ELF-1 (cell line): ENCODE data around the gene CDKN3.
"Not testable (repeated sequence)": the region's sequence is repeated elsewhere in the genome, so short reads cannot be mapped to it uniquely, and the experiment has no call there.

Experiments used
- DNase-seq: peaks from one replicate; pipeline ENCODE4 v3.0.0-alpha.2; 2016; ENCODE audit warnings: low read depth, low spot score

Gene CDKN3

DNA sequence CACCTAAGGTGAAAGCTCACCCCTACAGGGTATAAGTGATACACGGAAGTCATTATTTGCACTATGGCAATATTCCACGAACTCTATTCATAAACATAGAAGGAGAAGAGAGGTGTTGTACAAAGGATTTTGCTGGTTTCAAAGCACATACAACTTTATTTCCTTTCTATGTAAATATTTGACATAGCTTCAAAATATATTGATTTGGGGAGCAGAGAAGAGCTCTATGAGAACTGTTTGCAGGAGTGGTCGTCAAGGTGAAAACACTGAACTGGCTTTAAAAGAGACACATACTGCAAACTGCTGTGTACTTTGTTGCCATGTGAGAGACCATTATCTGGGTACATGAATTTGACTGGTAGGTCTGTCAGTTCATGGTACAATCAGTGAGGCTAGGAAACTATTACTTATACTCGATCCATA is 27.7 kb downstream of the CDKN3 start:
- no peak for DNase-seq

GRCh38 chr14:54425068-54425467 is 28.3 kb downstream of the CDKN3 start:
- DNase-seq: no peak

DNA sequence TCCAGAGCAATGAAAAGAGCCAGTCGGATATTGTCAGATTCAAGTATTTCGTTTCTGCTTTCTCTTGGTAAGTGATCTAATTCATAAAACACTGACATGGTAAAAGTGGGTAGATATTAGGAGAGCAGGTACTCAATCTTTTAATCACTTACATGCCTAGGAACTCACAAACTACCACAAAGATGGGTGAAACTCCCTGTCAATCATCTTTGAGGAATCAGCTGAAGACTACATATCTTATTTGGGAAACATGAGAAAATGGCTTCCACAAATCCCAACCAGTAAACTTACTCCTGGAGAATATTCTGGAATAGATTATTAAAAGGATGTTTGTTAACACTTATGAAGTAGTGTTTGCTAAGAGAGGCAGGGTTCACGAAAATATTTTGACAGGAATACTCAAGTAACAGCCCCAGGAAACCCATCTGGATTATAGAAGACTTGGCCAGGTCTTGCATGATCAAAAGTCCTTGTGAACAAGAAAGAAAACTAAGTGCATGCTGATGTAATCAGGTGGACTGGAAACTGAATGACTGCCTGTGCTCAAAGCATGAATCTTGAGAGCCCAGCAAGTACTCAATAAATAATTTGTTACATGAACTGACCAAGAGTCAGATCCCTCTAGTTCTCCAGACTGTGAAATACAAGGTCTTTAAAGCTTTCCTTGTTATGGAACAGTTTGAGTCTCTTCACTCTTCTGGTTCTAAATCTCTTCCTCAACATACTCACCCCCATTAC is 28.9 kb downstream of the CDKN3 start:
- no peak for DNase-seq

DNA sequence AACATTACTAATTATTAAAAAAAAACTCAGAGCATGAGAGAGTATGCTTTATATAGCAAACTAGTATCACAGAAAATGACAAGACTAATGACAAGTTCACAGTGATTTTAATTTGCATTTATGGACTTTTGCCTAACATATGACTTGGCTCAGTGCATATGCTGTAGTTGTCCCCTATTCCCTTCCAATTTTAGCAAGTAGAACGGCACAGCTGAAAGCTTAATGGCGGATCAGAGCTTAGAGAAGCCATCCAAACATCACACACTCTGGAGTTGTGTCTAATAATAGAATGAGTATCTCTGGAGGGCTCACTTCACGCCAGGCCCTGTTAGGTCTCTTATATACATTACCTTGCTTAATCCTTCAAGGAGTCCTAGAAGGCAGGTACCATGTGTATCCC is 31.1 kb downstream of the CDKN3 start:
- DNase-seq: no peak

DNA sequence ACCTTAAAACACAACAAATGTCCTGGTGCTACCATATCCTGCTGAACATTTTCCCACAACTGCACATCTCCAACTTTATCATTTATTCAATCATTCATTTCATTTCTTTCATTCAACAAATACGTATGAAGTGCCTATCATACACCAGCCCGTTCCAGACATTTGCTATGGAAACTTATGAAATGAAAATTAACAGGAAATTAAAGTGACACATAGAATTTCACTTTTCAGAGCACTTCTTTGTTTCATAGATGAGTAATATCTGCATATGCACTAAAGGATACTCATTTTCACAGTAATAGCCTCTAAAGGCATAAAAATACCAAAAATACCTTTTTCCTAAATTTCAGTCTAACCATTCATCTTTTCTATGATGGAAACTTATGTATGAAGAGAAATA is 31.7 kb downstream of the CDKN3 start:
- DNase-seq: no peak

DNA sequence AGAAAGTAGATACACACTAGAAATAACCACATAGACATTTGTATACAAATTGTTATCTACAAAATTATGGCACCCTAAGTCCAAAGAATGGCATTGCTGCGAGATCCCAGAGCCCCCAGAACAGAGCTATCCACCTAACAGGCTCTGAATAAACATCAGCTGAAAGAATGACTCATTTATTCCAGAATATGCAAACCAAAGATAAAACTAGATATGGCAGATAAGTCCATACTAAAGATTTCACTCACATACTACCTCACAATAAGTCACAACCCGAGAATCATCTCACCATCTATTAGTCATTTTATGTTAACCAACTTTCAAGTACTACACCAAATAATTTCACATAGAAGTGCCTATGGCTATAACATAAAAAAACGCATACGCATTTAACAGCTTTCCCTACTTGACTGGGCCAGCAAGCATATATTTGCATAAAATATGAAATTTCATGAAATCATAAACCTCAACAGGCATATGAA is 38.7 kb downstream of the CDKN3 start:
- no peak for DNase-seq

GRCh38 chr14:54437954-54438353 is 41.1 kb downstream of the CDKN3 start:
- not testable (repeated sequence) for DNase-seq

- peak; percentile 27 for DNase-seq
Measured at GRCh38 chr14:54438703-54439102, 41.9 kb downstream of the CDKN3 start.

GRCh38 chr14:54440037-54440436 is 43.2 kb downstream of the CDKN3 start:
- DNase-seq: no peak

GRCh38 chr14:54440476-54440872 is 43.7 kb downstream of the CDKN3 start:
- DNase-seq: no peak

GRCh38 chr14:54440873-54441868 is 44.4 kb downstream of the CDKN3 start, which contains the start of gene CNIH1:
CNIH1 (minus strand) TSS chr14:54441374; CDS start chr14:54441327, 47 bp downstream.
- peak; percentile 94 for DNase-seq

DNA sequence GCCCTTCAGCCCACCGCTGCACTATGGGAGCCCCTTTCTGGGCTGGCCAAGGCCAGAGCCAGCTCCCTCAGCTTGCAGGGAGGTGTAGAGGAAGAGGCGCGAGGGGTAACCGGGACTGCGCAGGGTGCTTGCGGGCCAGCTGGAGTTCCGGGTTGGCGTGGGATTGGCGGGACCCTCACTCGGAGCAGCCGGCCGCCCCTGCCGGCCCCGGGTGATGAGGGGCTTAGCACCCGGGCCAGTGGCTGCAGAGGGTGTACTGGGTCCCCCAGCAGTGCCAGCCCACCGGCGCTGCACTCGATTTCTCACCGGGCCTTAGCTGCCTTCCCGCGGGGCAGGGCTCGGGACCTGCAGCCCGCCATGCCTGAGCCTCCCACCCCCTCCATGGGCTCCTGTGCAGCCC is 46.2 kb downstream of the CDKN3 start:
- DNase-seq: not testable (repeated sequence)

DNA sequence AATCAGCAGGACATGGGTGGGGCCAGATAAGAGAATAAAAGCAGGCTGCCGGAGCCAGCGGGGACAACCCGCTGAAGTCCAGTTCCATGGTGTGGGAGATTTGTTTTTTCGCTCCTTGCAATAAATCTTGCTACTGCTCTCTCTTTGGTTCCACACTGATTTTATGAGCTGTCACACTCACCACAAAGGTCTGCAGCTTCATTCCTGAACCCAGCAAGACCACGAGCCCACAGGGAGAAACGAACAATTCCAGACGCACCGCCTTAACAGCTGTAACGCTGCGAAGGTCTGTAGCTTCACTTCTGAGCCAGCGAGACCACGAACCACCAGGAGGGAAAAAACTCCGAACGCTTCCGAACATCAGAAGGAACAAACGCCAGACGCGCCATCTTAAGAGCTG is 47.2 kb downstream of the CDKN3 start:
- peak; percentile 21 for DNase-seq

GRCh38 chr14:54444681-54445080 is 47.9 kb downstream of the CDKN3 start:
- no peak for DNase-seq

GRCh38 chr14:54446161-54446693 is 49.4 kb downstream of the CDKN3 start:
- DNase-seq: no peak

- no peak for DNase-seq
Measured at GRCh38 chr14:54447231-54447692, 50.5 kb downstream of the CDKN3 start.

DNA sequence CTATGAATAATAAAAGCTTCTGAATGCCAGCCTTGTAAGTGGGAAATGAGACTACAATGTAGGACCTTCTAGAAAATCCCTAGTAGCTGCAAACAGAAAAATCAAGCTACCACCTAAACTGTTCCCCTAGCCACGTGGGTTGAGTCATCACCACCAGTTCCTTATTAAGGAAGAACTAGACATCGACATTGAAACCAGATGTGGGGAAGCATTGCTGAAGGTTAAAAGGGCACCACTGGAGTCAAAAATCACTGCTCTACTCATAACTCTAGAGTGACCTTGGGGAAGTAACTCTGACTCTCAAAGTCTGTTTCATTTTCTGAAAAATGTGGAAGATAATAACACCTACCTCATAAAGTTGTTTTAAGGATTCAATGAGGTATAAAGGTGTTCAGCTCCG is 53.7 kb downstream of the CDKN3 start:
- DNase-seq: no peak

DNA sequence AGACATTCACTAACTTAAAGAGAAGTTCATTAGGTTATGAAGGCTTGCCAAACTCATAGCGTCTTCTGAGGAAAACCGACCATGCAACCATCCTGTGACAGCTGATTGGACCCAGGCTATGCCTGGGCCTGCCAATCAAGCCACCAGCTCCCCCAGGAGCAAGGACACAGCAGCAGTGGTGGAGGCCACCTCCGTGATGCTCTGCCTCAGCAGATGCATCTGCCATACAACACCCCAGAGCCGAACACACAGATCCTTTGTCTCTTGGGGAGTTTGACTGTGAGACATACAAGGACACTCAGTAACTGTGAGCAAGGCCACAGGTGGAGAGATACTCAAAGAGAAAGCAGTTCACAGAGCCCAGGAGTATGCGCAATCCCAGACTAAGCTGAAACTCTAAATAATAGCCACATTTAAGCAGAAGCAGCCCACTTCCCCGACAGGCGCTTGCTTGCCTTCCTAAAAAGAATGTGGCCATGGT is 54.4 kb downstream of the CDKN3 start:
- DNase-seq: no peak

DNA sequence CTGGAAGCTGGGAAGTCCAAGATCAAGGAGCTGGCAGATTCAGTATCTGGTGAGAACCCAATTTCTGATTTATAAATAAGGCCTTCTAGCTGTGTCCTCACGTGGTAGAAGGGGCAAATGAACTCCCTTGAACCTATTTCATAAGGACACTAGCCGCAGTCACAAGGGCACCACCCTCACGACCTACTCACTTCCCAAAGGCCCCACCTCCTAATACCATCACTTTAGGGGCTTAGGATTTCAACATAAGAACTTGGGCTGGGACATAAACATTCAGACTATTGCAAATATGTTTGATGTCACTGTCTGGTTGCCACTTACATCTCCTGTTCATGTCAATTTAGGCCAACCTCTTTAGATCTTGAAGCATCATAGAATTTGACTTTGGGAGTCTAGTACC is 55.2 kb downstream of the CDKN3 start:
- DNase-seq: no peak

DNA sequence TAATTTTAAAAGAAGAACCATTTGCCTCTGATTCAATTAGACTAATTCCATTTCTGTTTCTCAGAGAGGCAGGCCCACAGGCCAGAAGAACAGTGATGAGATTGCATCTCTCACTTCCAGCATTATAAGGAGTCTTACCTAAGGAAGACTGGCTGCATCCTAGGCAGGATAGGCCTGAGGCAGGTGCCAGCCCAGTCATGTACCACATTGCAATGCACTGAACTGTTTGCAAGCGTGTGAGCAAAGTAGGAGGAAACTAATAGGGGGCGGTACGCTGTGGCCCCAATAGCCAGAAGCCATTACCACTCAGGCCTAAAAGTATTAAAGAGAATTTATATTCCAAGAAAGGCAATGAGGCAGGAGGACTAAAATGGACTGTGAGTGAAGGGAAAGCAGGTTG is 56.4 kb downstream of the CDKN3 start:
- no peak for DNase-seq

DNA sequence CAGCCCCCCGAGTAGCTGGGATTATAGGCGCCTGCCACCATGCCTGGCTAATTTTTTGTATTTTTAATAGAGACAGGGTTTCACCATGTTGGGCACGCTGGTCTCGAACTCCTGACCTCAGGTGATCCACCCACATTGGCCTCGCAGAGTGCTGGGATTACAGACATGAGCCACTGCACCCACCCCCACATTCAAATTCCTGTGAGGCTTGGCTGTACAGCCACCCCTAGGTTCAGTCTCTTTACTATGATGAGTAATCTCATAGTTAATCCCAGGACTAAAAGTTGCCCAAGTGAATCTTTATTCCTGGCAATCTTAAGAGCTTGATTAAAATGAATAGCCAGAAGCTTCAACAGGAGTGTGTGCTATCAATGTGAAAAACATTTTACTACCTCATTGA is 57.2 kb downstream of the CDKN3 start:
- not testable (repeated sequence) for DNase-seq

GRCh38 chr14:54455363-54455762 is 58.6 kb downstream of the CDKN3 start:
- no peak for DNase-seq
